Stomach (tissue), 4 donors: Measurements from ENCODE around the gene TFDP2.
"Not testable (repeated sequence)": the region's sequence is repeated elsewhere in the genome, so short reads cannot be mapped to it uniquely, and the experiment has no call there.

Experiments
- CTCF ChIP-seq, 7 experiments: fragments of 450-650 bp in 4 of 7; fragments of 200-600 bp in 3 of 7; sonication (generic) in 3 of 7; IDR thresholded peaks; one replicate each; pipeline ENCODE4 v1.5.1; 2016 to 2019; ENCODE audit warnings: antibody characterized with exemption in 7 of 7, control low read depth in 2 of 7, mild to moderate bottlenecking in 1 of 7
- POLR2A ChIP-seq, 4 donors: fragments of 450-650 bp; IDR thresholded peaks; one replicate each; pipeline ENCODE4 v1.6.1; 2016; ENCODE audit warnings: antibody characterized with exemption in 4 of 4, control low read depth in 2 of 4, mild to moderate bottlenecking in 1 of 4, moderate library complexity in 1 of 4
- POLR2AphosphoS5 ChIP-seq, 3 donors: sonication (generic); formaldehyde crosslinking; IDR thresholded peaks; one replicate each; pipeline ENCODE4 v1.6.1; 2016; ENCODE audit warnings: antibody characterized with exemption in 3 of 3

- TF ChIP-seq POLR2A, CTCF, POLR2AphosphoS5 (IDR thresholded peaks at IDR 0.05): not testable (repeated sequence)
These were observed 4.8 kb downstream of the TFDP2 start for GRCh38 chr3:142144587-142144986.
